Epithelial cell of esophagus (primary cell): Measurements from ENCODE around the gene WDR43.
A peak's percentile ranks its signal among the peaks of the same experiment; 100 is the strongest.

Experiments used
- DNase-seq: peaks from one replicate; pipeline ENCODE4 v3.0.0; 2010; ENCODE audit warnings: low read depth
- H3K4me3 ChIP-seq: 2 replicates; pipeline ENCODE4 v1.5.1; 2011; ENCODE audit warnings: mild to moderate bottlenecking, low read length, control low read depth
- TF ChIP-seq, protein P1 (sequence below): IDR thresholded peaks from 2 replicates; pipeline ENCODE4 v1.5.1; 2011; ENCODE audit warnings: low read depth, mild to moderate bottlenecking, low read length, control low read depth, inconsistent platforms; ENCODE audit not compliant: insufficient read depth; ENCODE audit errors: missing control alignments

Gene WDR43

DNA sequence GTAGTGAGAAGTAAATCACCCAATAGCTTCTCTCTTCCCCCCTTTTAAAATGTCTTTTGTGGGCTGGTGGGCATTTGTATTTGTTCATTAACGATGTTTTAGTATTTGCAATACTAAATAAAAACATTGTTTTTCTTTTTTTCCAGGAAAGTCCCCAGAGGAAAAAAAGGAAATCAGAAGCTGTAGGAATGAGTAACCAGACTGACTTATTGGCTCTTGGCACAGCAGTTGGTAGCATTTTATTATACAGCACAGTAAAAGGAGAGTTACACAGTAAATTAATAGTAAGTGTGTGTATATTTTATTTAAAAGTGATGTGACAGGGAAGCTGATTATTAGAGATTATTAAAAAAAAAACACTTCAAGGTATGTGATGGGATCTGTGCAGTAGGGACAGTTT is 7.4 kb downstream of the WDR43 start:
- no peak for DNase-seq
- no peak overlapping the region for H3K4me3 ChIP-seq
- TF ChIP-seq, protein P1, sequence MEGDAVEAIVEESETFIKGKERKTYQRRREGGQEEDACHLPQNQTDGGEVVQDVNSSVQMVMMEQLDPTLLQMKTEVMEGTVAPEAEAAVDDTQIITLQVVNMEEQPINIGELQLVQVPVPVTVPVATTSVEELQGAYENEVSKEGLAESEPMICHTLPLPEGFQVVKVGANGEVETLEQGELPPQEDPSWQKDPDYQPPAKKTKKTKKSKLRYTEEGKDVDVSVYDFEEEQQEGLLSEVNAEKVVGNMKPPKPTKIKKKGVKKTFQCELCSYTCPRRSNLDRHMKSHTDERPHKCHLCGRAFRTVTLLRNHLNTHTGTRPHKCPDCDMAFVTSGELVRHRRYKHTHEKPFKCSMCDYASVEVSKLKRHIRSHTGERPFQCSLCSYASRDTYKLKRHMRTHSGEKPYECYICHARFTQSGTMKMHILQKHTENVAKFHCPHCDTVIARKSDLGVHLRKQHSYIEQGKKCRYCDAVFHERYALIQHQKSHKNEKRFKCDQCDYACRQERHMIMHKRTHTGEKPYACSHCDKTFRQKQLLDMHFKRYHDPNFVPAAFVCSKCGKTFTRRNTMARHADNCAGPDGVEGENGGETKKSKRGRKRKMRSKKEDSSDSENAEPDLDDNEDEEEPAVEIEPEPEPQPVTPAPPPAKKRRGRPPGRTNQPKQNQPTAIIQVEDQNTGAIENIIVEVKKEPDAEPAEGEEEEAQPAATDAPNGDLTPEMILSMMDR: no peak

DNA sequence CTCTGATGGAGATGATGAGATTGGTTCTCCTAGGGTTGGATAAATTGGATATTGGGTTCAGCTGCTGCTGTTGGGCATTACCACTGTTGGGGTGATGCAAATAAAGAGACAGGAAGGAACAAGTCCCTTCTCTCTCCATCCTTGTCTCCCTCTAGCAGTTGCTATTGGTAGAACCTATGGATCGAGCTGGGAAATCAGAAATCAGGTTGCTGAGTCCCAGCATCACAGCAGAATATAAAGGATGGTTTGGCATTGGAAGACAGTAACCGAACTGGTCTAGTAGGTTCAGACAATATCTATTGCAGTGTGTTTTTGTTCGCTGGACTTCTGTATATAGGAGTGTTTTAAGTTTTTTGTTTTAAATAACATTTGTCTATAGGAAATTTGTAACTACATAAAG is 8.1 kb downstream of the WDR43 start:
- TF ChIP-seq, protein P1: no peak
- no peak overlapping the region for H3K4me3 ChIP-seq
- no peak for DNase-seq

DNA sequence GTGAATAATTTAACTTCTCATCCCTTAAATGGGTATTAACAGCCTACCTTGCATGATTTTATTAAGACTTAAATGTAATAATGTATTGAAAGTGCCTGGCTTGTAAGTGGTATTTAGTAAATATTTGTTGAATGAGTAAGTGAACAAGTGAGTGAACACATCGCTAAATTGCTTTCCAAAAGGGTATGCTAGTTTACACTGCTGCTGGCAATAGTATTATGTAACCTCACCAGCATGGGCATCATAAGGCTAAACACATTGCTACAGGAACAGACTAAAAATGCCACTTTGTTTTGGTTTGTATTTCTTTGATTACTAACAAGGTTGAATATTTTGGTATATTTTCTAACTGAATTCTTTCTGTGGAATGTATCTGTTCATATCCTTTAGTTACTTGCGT is 9.8 kb downstream of the WDR43 start:
- no peak overlapping the region for H3K4me3 ChIP-seq
- peak; percentile 62 for DNase-seq
- TF ChIP-seq, protein P1: no peak

DNA sequence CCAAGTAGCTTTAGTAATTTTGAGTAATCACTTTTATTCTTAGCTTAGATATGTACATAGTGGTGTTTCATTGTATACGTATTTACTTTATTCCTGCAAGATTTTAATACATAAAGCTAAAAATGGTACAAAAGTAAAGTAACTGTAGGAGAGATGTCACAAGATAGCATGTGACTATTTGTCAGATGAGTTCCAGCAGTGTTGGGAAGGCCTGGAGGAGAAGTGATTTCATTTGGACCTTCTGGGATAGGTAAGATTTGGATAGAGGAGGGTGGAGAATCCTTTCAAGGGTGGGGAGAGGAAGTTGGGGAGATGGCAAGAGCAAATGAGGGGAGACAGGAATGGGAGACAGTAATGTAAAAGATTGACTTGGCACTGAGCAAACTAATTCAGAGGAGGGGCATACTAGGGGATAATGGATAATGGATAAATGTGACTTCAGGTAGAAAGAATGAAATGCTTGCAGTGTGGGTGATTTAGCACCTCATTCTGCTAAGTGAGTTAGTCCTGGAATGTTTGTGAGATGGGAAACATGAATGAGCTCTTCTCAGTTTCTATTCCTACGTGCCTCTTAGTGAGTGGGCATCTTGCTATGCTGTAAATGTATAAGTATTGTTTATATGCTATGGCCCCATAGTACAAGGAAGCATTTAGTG is 10.5 kb downstream of the WDR43 start:
- TF ChIP-seq, protein P1: no peak
- DNase-seq: no peak
- H3K4me3 ChIP-seq: no peak overlapping the region

DNA sequence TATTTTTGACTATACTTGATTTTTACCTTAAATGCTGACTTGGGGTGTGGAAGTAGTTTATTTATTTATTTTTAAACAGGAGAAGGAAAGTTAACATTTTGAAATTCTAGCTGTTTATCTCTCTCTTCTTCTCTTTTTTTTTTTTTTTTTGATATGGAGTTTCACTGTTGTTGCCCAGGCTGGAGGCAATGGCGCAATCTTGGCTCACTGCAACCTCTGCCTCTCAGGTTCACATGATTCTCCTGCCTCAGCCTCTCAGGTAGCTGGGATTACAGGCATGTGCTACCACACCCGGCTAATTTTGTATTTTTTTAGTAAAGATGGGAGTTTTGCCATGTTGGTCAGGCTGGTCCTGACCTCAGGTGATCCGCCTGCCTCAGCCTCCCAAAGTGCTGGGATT is 11.1 kb downstream of the WDR43 start:
- no peak overlapping the region for H3K4me3 ChIP-seq
- TF ChIP-seq, protein P1: no peak
- peak; percentile 23 for DNase-seq

DNA sequence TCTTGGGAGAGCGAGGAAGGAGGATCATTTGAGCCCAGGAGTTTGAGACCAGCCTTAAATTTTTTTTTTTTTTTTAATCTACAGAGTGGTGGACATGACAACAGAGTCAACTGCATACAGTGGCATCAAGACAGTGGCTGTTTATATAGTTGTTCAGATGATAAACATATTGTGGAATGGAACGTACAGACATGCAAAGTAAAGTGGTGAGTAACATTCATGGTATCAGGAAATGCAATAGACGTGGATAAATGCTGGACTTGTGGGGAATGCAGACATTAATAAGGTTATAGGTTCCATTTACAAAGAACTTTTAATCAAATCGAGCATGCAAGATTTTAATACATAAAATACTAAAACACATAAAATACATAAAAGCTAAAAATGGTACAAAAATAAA is 11.9 kb downstream of the WDR43 start:
- DNase-seq: peak; percentile 58
- no peak overlapping the region for H3K4me3 ChIP-seq
- TF ChIP-seq, protein P1: no peak

DNA sequence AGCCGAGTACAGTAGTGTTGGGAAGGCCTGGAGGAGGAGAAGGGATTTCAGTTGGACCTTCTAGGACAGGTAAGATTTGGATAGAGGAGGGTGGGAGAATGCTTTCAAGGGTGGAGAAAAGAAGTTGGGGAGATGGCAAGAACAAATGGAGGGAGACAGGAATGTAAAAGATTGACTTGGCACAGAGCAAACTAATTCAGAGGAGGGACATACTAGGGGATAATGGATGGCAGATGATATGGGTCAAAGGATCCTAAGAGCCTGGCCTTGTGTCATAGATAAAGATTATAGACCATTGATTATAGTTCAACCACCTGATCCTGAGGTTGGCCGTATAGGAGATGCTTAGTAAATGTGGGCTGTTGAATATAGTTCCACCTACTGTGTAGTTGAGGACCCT is 12.4 kb downstream of the WDR43 start:
- no peak for DNase-seq
- no peak overlapping the region for H3K4me3 ChIP-seq
- TF ChIP-seq, protein P1: no peak
